Measurements from ENCODE around the gene WFDC5. TPM values are rescaled to one million over a fixed set of nuclear protein-coding genes. Genes with fewer than 3 reads are reported as not detected.

Gene WFDC5
- total and polyA plus RNA-seq, 10 of the 15 experiments (the other 5 are each of a cell fraction or from before 2014, with no cell fraction given): 0.20 to 0.26 (median 0.21) TPM; not detected in 7

GRCh38 chr20:45115386-45115774, 406 bp upstream of the WFDC5 start (continued):
- TF ChIP-seq ZBTB40 (IDR thresholded peaks at IDR 0.05; ENCODE audit: borderline replicate concordance) (no peak), PAX5 (IDR thresholded peaks at IDR 0.05; ENCODE audit: borderline replicate concordance, low read depth, low read length) (no peak), RELB (IDR thresholded peaks at IDR 0.05; ENCODE audit: low read depth) (no peak), ZNF207 (IDR thresholded peaks at IDR 0.05; ENCODE audit: borderline replicate concordance) (no peak), SIX5 (IDR thresholded peaks at IDR 0.05; ENCODE audit: low read depth, low read length, severe bottlenecking) (no peak), PRDM15 (CRISPR knock-in tag; IDR thresholded peaks at IDR 0.05) (no peak), ZNF687 (IDR thresholded peaks at IDR 0.05) (no peak), SIN3A (IDR thresholded peaks at IDR 0.05; ENCODE audit: low read depth, low read length) (no peak), RAD51 (IDR thresholded peaks at IDR 0.05) (no peak), STAT3 (IDR thresholded peaks at IDR 0.05; ENCODE audit: low read depth, low read length) (no peak), EZH2 (IDR thresholded peaks at IDR 0.05; ENCODE audit: borderline replicate concordance, control insufficient read depth, low read depth, low read length) (no peak), JUND (IDR thresholded peaks at IDR 0.05; ENCODE audit: low read depth, low read length) (no peak), KAT2A (conservative IDR thresholded peaks at IDR 0.05; ENCODE audit: control insufficient read depth, low read depth, low read length) (no peak), MYC (IDR thresholded peaks at IDR 0.05; ENCODE audit: insufficient read depth, insufficient read length, insufficient replicate concordance, low read length, severe bottlenecking) (no peak)
